CD14-positive monocyte (primary cell): ENCODE data around the gene ZMYM5. TPM values are rescaled to one million over a fixed set of nuclear protein-coding genes. Genes with fewer than 3 reads are reported as not detected.

ENCODE experiments used
- polyA plus RNA-seq, 3 donors: library from polyadenylated mRNA; depleted of rRNA in 1 of 3; unstranded in 2 of 3; stranded (reverse) in 1 of 3; fragments of 300-500 nt in 2 of 3; fragments of >200 nt in 1 of 3; fragmentation: Illumina TruSeq in 2 of 3; gene quantifications; 1 replicate in 2 of 3; 2 replicates in 1 of 3; pipeline ENCODE4 v1.2.3, GENCODE V29; 2012 to 2021

The ZMYM5 gene
- polyA plus RNA-seq, 3 donors, result 11.1 to 13.2 (median 11.1) TPM

Other genes starting within 250 kb of the ZMYM5 start
- 10 to 100 TPM in 1 of 3 donors, 1 to 10 TPM in 2; 2.1 to 13.5 (median 5.3) TPM for gene MPHOSPH8, start 230.0 kb downstream of the ZMYM5 start, polyA plus RNA-seq
- 10 to 100 TPM; 17.3 to 34.4 (median 19.4) TPM for gene PSPC1, start 80.7 kb downstream of the ZMYM5 start, polyA plus RNA-seq
- gene ZMYM2, start 95.1 kb upstream of the ZMYM5 start, polyA plus RNA-seq, result 10 to 100 TPM in 1 of 3 donors, 1 to 10 TPM in 2; 6.7 to 32.6 (median 8.5) TPM